ENCODE measurements around the gene CLEC7A.

Gene CLEC7A

GRCh38 chr12:10163084-10163483 lies 33.1 kb upstream of the CLEC7A start:
- Histone ChIP-seq H3K27me3 (ENCODE audit: control insufficient read depth, insufficient read depth, low read length) (no peaks in the 10 kb centered on the region), H3K27ac (ENCODE audit: low read depth, low read length) (no peak overlapping the region), H3K4me3 (ENCODE audit: low read depth, low read length) (no peak overlapping the region), H3K9ac (ENCODE audit: low read length) (no peak overlapping the region), H3K4me1 (ENCODE audit: control insufficient read depth, insufficient read depth, low read length) (no peaks in the 10 kb centered on the region), H3K9me3 (ENCODE audit: control insufficient read depth, insufficient read depth, low read depth, low read length) (no peaks in the 10 kb centered on the region), H3K36me3 (ENCODE audit: control insufficient read depth, insufficient read depth, low read length) (no peaks in the 10 kb centered on the region)

DNA sequence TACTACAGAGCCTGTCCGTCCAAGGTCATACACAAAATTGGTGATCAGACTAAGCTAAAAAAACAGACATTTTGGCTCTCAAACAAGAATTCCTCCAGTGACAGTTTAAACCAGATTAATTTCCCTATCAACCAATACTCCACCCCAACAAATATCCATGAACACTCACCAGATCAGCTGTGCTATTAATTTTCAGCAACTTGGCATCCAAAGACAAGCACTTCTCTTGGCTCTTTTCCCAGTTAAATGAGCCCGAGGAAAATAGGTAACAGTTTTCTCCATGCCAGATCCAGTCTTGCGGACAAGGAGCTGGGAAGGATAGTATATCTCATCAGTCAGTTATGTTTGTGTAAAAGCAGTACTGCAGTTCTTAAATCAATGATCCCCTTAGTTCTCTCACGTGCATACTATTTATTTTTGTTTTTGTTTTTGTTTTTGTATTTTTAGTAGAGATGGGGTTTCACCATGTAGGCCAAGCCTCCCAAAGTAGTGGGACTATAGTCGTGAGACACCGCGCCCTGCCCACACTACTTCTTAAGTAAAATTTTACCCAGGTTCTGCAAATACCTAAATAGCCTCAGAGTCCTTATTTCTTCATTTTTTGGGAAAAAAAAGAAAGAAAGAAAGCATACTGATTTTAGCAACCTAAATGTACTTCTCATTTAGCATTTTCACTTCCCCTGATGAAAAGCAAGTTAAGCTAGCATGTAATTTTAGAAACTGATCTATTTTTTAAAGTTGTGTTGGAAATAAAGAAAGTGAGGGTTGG lies 30.8 kb upstream of the CLEC7A start:
- Histone ChIP-seq H3K4me3 (ENCODE audit: low read depth, low read length) (no peak overlapping the region), H3K27me3 (ENCODE audit: control insufficient read depth, insufficient read depth, low read length) (no peaks in the 10 kb centered on the region), H3K9me3 (ENCODE audit: control insufficient read depth, insufficient read depth, low read depth, low read length) (no peaks in the 10 kb centered on the region), H3K4me1 (ENCODE audit: control insufficient read depth, insufficient read depth, low read length) (no peaks in the 10 kb centered on the region), H3K9ac (ENCODE audit: low read length) (no peak overlapping the region), H3K27ac (ENCODE audit: low read depth, low read length) (no peak overlapping the region), H3K36me3 (ENCODE audit: control insufficient read depth, insufficient read depth, low read length) (no peaks in the 10 kb centered on the region)

GRCh38 chr12:10159280-10159679 lies 29.3 kb upstream of the CLEC7A start:
- Histone ChIP-seq H3K4me3 (ENCODE audit: low read depth, low read length) (no peak overlapping the region), H3K27me3 (ENCODE audit: control insufficient read depth, insufficient read depth, low read length) (no peaks in the 10 kb centered on the region)

GRCh38 chr12:10158406-10158805 lies 28.4 kb upstream of the CLEC7A start:
- H3K9ac ChIP-seq (ENCODE audit: low read length) = no peak overlapping the region
- H3K27ac ChIP-seq (ENCODE audit: low read depth, low read length) = no peak overlapping the region
- no peaks in the 10 kb centered on the region for H3K27me3 ChIP-seq (ENCODE audit: control insufficient read depth, insufficient read depth, low read length)
- no peaks in the 10 kb centered on the region for H3K36me3 ChIP-seq (ENCODE audit: control insufficient read depth, insufficient read depth, low read length)
- H3K4me1 ChIP-seq (ENCODE audit: control insufficient read depth, insufficient read depth, low read length) = peaks cover 6% of the 10 kb centered on the region
- H3K4me3 ChIP-seq (ENCODE audit: low read depth, low read length) = no peak overlapping the region
- no peaks in the 10 kb centered on the region for H3K9me3 ChIP-seq (ENCODE audit: control insufficient read depth, insufficient read depth, low read depth, low read length)

More at GRCh38 chr12:10159280-10159679, 29.3 kb upstream of the CLEC7A start:
- peaks cover under 1% of the 10 kb centered on the region; the same call in 1 of the 2 replicates for H3K4me1 ChIP-seq (ENCODE audit: control insufficient read depth, insufficient read depth, low read length)
- no peak overlapping the region for H3K9ac ChIP-seq (ENCODE audit: low read length)
- no peaks in the 10 kb centered on the region for H3K36me3 ChIP-seq (ENCODE audit: control insufficient read depth, insufficient read depth, low read length)
- no peak overlapping the region for H3K27ac ChIP-seq (ENCODE audit: low read depth, low read length)
- H3K9me3 ChIP-seq (ENCODE audit: control insufficient read depth, insufficient read depth, low read depth, low read length) = no peaks in the 10 kb centered on the region

- Histone ChIP-seq H3K4me1 (ENCODE audit: control insufficient read depth, insufficient read depth, low read length) (peaks cover 6% of the 10 kb centered on the region), H3K36me3 (ENCODE audit: control insufficient read depth, insufficient read depth, low read length) (no peaks in the 10 kb centered on the region)
These were observed 26.0 kb upstream of the CLEC7A start for GRCh38 chr12:10155966-10156365.

DNA sequence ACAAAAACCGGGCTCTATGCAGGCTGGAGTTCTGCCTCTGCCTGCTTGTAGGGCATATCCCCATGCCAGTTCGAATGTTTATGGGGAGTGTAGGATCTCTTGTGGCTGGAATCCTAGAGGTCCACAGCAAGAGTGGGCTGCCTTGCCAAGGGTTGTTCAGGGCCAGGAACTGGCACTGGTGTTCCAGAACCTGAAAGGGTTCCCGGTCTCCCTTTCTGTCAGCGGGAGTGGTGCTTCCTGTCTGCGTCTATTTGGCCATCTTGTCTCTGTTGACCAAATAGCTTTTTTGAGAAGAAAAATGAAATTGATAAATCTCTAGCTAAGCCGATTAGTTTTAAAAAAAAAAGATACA lies 24.1 kb upstream of the CLEC7A start:
- no peaks in the 10 kb centered on the region for H3K9me3 ChIP-seq (ENCODE audit: control insufficient read depth, insufficient read depth, low read depth, low read length)
- peaks cover 6% of the 10 kb centered on the region for H3K4me1 ChIP-seq (ENCODE audit: control insufficient read depth, insufficient read depth, low read length)
- H3K36me3 ChIP-seq (ENCODE audit: control insufficient read depth, insufficient read depth, low read length) = no peaks in the 10 kb centered on the region
- H3K27ac ChIP-seq (ENCODE audit: low read depth, low read length) = no peak overlapping the region; the same call in 1 of the 2 replicates
- peak overlapping the region; percentile 72 for H3K9ac ChIP-seq (ENCODE audit: low read length)
- H3K27me3 ChIP-seq (ENCODE audit: control insufficient read depth, insufficient read depth, low read length) = no peaks in the 10 kb centered on the region
- H3K4me3 ChIP-seq (ENCODE audit: low read depth, low read length) = peak overlapping the region; percentile 61

More at GRCh38 chr12:10155966-10156365, 26.0 kb upstream of the CLEC7A start:
- no peak overlapping the region for H3K9ac ChIP-seq (ENCODE audit: low read length)
- no peak overlapping the region for H3K27ac ChIP-seq (ENCODE audit: low read depth, low read length)
- no peak overlapping the region for H3K4me3 ChIP-seq (ENCODE audit: low read depth, low read length)
- no peaks in the 10 kb centered on the region for H3K9me3 ChIP-seq (ENCODE audit: control insufficient read depth, insufficient read depth, low read depth, low read length)
- H3K27me3 ChIP-seq (ENCODE audit: control insufficient read depth, insufficient read depth, low read length) = no peaks in the 10 kb centered on the region

DNA sequence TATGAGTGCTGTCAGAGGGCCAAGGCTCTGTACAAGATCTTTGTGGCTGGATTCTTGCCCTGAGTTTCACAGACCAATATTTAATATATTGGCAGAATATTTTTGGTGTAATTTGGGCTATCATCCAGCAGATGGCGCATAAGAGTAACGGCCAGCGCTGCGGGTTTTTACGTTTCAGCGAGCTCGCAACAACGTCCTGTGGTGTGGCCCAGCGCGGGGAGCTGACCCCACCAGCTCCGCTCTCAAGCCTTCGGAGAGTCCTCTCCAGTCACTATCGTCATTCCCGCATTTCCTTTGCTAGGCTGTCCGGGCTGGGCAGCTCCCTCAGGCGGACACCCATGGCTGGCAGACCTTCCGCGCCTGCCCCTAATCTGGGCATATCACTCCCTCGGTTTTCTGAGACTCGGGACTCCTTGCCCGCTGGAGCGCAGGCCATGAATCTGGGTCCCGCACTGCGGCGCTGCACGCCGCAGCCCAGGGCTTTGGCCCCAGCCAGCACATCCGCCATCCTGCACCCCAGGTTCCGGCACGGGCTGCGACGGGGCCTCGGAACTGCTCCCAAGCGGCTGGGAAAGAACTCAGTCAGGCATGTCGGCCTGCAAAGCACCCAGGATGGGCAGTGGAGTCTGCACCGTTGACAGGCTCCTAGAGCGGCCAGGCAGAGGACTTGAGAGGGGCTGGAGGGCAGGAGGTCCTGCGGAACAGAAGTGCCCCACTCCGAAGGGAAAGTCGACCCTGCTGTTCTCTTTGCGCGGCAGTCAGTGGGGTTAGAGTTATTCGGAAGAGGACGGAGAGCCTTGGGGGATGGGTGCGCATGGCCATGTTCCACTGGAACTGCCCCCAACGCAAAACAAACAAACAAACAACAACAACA lies 23.5 kb upstream of the CLEC7A start:
- no peaks in the 10 kb centered on the region for H3K36me3 ChIP-seq (ENCODE audit: control insufficient read depth, insufficient read depth, low read length)
- H3K9ac ChIP-seq (ENCODE audit: low read length) = peak overlapping the region; percentile 72
- peak overlapping the region; percentile 4; the same call in 1 of the 2 replicates for H3K27ac ChIP-seq (ENCODE audit: low read depth, low read length)
- H3K27me3 ChIP-seq (ENCODE audit: control insufficient read depth, insufficient read depth, low read length) = no peaks in the 10 kb centered on the region
- H3K4me1 ChIP-seq (ENCODE audit: control insufficient read depth, insufficient read depth, low read length) = peaks cover 6% of the 10 kb centered on the region
- no peaks in the 10 kb centered on the region for H3K9me3 ChIP-seq (ENCODE audit: control insufficient read depth, insufficient read depth, low read depth, low read length)
- H3K4me3 ChIP-seq (ENCODE audit: low read depth, low read length) = peak overlapping the region; percentile 61

GRCh38 chr12:10151621-10152020 lies 21.6 kb upstream of the CLEC7A start:
- no peak overlapping the region for H3K9ac ChIP-seq (ENCODE audit: low read length)
- no peaks in the 10 kb centered on the region for H3K27me3 ChIP-seq (ENCODE audit: control insufficient read depth, insufficient read depth, low read length)
- H3K4me1 ChIP-seq (ENCODE audit: control insufficient read depth, insufficient read depth, low read length) = peaks cover 6% of the 10 kb centered on the region
- no peak overlapping the region for H3K4me3 ChIP-seq (ENCODE audit: low read depth, low read length)
- H3K9me3 ChIP-seq (ENCODE audit: control insufficient read depth, insufficient read depth, low read depth, low read length) = no peaks in the 10 kb centered on the region
- H3K36me3 ChIP-seq (ENCODE audit: control insufficient read depth, insufficient read depth, low read length) = no peaks in the 10 kb centered on the region
- no peak overlapping the region for H3K27ac ChIP-seq (ENCODE audit: low read depth, low read length)

DNA sequence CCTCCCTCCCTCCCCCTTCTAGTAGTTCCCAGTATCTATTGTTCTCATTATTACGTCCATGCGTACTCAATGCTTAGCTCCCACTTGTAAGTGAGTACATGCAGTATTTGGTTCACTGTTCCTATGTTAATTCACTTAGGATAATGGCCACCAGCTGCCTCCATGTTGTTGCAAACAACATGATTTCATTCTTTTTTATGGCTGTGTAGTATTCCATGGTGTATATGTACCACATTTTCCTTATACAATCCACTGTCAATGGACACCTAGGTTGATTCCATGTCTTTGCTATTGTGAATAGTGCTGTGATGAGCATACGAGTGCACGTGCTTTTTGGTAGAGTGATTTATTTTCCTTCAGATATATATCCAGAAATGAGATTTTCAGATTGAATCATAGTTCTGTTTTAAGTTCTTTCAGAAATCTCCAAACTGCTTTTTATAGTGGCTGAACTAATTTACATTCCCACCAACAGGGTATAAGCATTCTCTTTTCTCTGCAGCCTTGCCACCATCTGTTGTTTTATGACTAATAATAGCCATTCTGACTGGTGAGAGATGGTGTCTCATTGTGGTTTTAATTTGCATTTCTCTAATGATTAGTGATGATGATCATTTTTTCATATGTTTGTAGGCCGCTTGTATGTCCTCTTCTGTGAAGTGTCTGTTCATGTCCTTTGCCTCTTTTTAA lies 17.9 kb upstream of the CLEC7A start:
- Histone ChIP-seq H3K36me3 (ENCODE audit: control insufficient read depth, insufficient read depth, low read length) (no peaks in the 10 kb centered on the region), H3K9me3 (ENCODE audit: control insufficient read depth, insufficient read depth, low read depth, low read length) (no peaks in the 10 kb centered on the region), H3K9ac (ENCODE audit: low read length) (no peak overlapping the region), H3K27me3 (ENCODE audit: control insufficient read depth, insufficient read depth, low read length) (no peaks in the 10 kb centered on the region), H3K27ac (ENCODE audit: low read depth, low read length) (no peak overlapping the region), H3K4me3 (ENCODE audit: low read depth, low read length) (no peak overlapping the region), H3K4me1 (ENCODE audit: control insufficient read depth, insufficient read depth, low read length) (no peaks in the 10 kb centered on the region)

GRCh38 chr12:10142976-10143589 lies 13.1 kb upstream of the CLEC7A start:
- Histone ChIP-seq H3K9ac (ENCODE audit: low read length) (no peak overlapping the region), H3K4me1 (ENCODE audit: control insufficient read depth, insufficient read depth, low read length) (no peaks in the 10 kb centered on the region), H3K27me3 (ENCODE audit: control insufficient read depth, insufficient read depth, low read length) (no peaks in the 10 kb centered on the region), H3K36me3 (ENCODE audit: control insufficient read depth, insufficient read depth, low read length) (no peaks in the 10 kb centered on the region), H3K9me3 (ENCODE audit: control insufficient read depth, insufficient read depth, low read depth, low read length) (no peaks in the 10 kb centered on the region), H3K27ac (ENCODE audit: low read depth, low read length) (no peak overlapping the region), H3K4me3 (ENCODE audit: low read depth, low read length) (no peak overlapping the region)

Measured in HUES6 (cell line).